HepG2 (cell line): ENCODE data around the gene CAPN10. TPM values are rescaled to one million over a fixed set of nuclear protein-coding genes. Genes with fewer than 3 reads are reported as not detected.

Experiments
- ELK4 ChIP-seq: sonication (generic); formaldehyde crosslinking; IDR thresholded peaks from 2 replicates; pipeline ENCODE4 v1.9.0; 2021; ENCODE audit warnings: missing genetic modification reagents, borderline replicate concordance
- FOXC1 ChIP-seq: sonication (generic); formaldehyde crosslinking; IDR thresholded peaks from 2 replicates; pipeline ENCODE4 v1.8.0; 2022; ENCODE audit warnings: mild to moderate bottlenecking, missing genetic modification reagents, borderline replicate concordance
- NFKB2 ChIP-seq: sonication (generic); formaldehyde crosslinking; IDR thresholded peaks from 2 replicates; pipeline ENCODE4 v1.4.0; 2020; ENCODE audit warnings: missing genetic modification reagents, borderline replicate concordance
- PHF21A ChIP-seq: sonication (generic); formaldehyde crosslinking; IDR thresholded peaks from 2 replicates; pipeline ENCODE4 v1.5.0; 2020; ENCODE audit warnings: mild to moderate bottlenecking, missing genetic modification reagents
- SMARCE1 ChIP-seq: fragments of 450-650 bp; IDR thresholded peaks from 2 replicates; pipeline ENCODE4 v1.6.1; 2017; ENCODE audit warnings: borderline replicate concordance
- SP1 ChIP-seq, 2 experiments: fragments of 450-650 bp in 1 of 2; sonication (generic) in 1 of 2; formaldehyde crosslinking in 1 of 2; IDR thresholded peaks; 2 replicates each; pipeline versions ENCODE4 v1.4.0 to v1.6.1; 2016 to 2020; ENCODE audit warnings: missing genetic modification reagents in 1 of 2
- SP4 ChIP-seq: sonication (generic); formaldehyde crosslinking; IDR thresholded peaks from 2 replicates; pipeline ENCODE4 v1.8.1; 2023; ENCODE audit warnings: mild to moderate bottlenecking, missing genetic modification reagents
- THAP11 ChIP-seq: IDR thresholded peaks from 2 replicates; pipeline ENCODE4 v1.6.1; 2016; ENCODE audit warnings: missing biosample characterization, missing genetic modification reagents
- XBP1 ChIP-seq: sonication (generic); formaldehyde crosslinking; IDR thresholded peaks from 2 replicates; pipeline ENCODE4 v1.5.0; 2020; ENCODE audit warnings: missing genetic modification reagents
- ZBTB7B ChIP-seq: sonication (generic); formaldehyde crosslinking; IDR thresholded peaks from 2 replicates; pipeline ENCODE4 v1.4.0; 2020; ENCODE audit warnings: missing genetic modification reagents
- ZHX1 ChIP-seq: sonication (generic); formaldehyde crosslinking; IDR thresholded peaks from 2 replicates; pipeline ENCODE4 v1.8.1; 2022; ENCODE audit warnings: low read depth, mild to moderate bottlenecking, missing genetic modification reagents
- ZNF138 ChIP-seq: sonication (generic); formaldehyde crosslinking; IDR thresholded peaks from 2 replicates; pipeline ENCODE4 v1.5.0; 2020; ENCODE audit warnings: mild to moderate bottlenecking, low read depth, missing genetic modification reagents
- ZNF501 ChIP-seq: sonication (generic); formaldehyde crosslinking; IDR thresholded peaks from 2 replicates; pipeline ENCODE4 v1.5.1; 2020; ENCODE audit warnings: mild to moderate bottlenecking, moderate library complexity, missing genetic modification reagents
- ZNF614 ChIP-seq: IDR thresholded peaks from 2 replicates; pipeline ENCODE4 v1.6.1; 2018; ENCODE audit warnings: missing biosample characterization, missing genetic modification reagents, inconsistent platforms, borderline replicate concordance
- ZNF749 ChIP-seq: sonication (generic); formaldehyde crosslinking; IDR thresholded peaks from 2 replicates; pipeline ENCODE4 v1.8.0; 2022; ENCODE audit warnings: mild to moderate bottlenecking, missing genetic modification reagents, moderate library complexity, borderline replicate concordance
- polyA plus RNA-seq, 8 experiments: library from polyadenylated mRNA; depleted of rRNA in 3 of 8; stranded (reverse) in 7 of 8; unstranded in 1 of 8; fragments of >200 nt; fragmentation: Illumina TruSeq in 4 of 8; extraction: Trizol in 4 of 8; gene quantifications; 2 replicates each; pipeline versions ENCODE4 v1.2.1 to v1.2.3, GENCODE V29; 2011 to 2016; ENCODE audit warnings: low read depth in 4 of 8, missing spikeins in 1 of 8, mixed read lengths in 1 of 8; ENCODE audit not compliant: insufficient read depth in 1 of 8
- total RNA-seq, 5 experiments: library from RNA; depleted of rRNA; stranded (reverse); fragments of >200 nt; fragmentation: Illumina TruSeq; extraction: Trizol; gene quantifications; 2 replicates each; pipeline ENCODE4 v1.2.3, GENCODE V29; 2016; ENCODE audit warnings: low read depth in 1 of 5
- TF ChIP-seq, protein P1 (sequence below): sonication (generic); formaldehyde crosslinking; IDR thresholded peaks from 2 replicates; pipeline ENCODE4 v1.4.0; 2020; ENCODE audit warnings: mild to moderate bottlenecking, missing genetic modification reagents
- TF ChIP-seq, protein P2 (sequence below): sonication (generic); formaldehyde crosslinking; conservative IDR thresholded peaks from 2 replicates; pipeline ENCODE4 v1.5.0; 2020; ENCODE audit warnings: missing genetic modification reagents
- TF ChIP-seq, protein P3 (sequence below): IDR thresholded peaks from 2 replicates; pipeline ENCODE4 v1.6.1; 2016; ENCODE audit warnings: missing compliant biosample characterization, missing genetic modification reagents, borderline replicate concordance
- TF ChIP-seq, protein P4 (sequence below): sonication (generic); formaldehyde crosslinking; IDR thresholded peaks from 2 replicates; pipeline ENCODE4 v1.4.0; 2020; ENCODE audit warnings: mild to moderate bottlenecking, low read depth, missing genetic modification reagents

The CAPN10 gene
- total and polyA plus RNA-seq, 2 of the 13 experiments (the other 11 are each of a cell fraction or from before 2014, with no cell fraction given), result 27.6 to 32.4 TPM

GRCh38 chr2:240597419-240598181, 11.1 kb downstream of the CAPN10 start (continued):
- TF ChIP-seq, protein P1, sequence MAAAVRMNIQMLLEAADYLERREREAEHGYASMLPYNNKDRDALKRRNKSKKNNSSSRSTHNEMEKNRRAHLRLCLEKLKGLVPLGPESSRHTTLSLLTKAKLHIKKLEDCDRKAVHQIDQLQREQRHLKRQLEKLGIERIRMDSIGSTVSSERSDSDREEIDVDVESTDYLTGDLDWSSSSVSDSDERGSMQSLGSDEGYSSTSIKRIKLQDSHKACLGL (CRISPR knock-in tag), result no peak
- TF ChIP-seq ZHX1 (CRISPR knock-in tag) (no peak), SMARCE1 (no peak), FOXC1 (CRISPR knock-in tag) (no peak), ZNF138 (CRISPR knock-in tag) (no peak), XBP1 (CRISPR knock-in tag) (no peak), SP4 (CRISPR knock-in tag) (peak; percentile 66; the same call in 1 of the 2 replicates), PHF21A (CRISPR knock-in tag) (peak; percentile 90), NFKB2 (CRISPR knock-in tag) (peak; percentile 62; the same call in 1 of the 2 replicates), ZNF749 (no peak), ELK4 (no peak), ZBTB7B (peak; percentile 96), ZNF614 (CRISPR knock-in tag) (no peak), THAP11 (no peak), ZNF501 (peak; percentile 46; the same call in 1 of the 2 replicates), SP1 (IDR thresholded peaks at IDR 0.05) (no peak), SP1 (CRISPR knock-in tag; IDR thresholded peaks at IDR 0.05) (0 out of 2 replicates have a peak, but pooled peaks have one; percentile 7)
- TF ChIP-seq, protein P2, sequence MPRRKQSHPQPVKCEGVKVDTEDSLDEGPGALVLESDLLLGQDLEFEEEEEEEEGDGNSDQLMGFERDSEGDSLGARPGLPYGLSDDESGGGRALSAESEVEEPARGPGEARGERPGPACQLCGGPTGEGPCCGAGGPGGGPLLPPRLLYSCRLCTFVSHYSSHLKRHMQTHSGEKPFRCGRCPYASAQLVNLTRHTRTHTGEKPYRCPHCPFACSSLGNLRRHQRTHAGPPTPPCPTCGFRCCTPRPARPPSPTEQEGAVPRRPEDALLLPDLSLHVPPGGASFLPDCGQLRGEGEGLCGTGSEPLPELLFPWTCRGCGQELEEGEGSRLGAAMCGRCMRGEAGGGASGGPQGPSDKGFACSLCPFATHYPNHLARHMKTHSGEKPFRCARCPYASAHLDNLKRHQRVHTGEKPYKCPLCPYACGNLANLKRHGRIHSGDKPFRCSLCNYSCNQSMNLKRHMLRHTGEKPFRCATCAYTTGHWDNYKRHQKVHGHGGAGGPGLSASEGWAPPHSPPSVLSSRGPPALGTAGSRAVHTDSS (CRISPR knock-in tag), result no peak
- TF ChIP-seq, protein P3, sequence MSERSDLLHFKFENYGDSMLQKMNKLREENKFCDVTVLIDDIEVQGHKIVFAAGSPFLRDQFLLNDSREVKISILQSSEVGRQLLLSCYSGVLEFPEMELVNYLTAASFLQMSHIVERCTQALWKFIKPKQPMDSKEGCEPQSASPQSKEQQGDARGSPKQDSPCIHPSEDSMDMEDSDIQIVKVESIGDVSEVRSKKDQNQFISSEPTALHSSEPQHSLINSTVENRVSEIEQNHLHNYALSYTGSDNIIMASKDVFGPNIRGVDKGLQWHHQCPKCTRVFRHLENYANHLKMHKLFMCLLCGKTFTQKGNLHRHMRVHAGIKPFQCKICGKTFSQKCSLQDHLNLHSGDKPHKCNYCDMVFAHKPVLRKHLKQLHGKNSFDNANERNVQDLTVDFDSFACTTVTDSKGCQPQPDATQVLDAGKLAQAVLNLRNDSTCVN (CRISPR knock-in tag), result no peak
- TF ChIP-seq, protein P4, sequence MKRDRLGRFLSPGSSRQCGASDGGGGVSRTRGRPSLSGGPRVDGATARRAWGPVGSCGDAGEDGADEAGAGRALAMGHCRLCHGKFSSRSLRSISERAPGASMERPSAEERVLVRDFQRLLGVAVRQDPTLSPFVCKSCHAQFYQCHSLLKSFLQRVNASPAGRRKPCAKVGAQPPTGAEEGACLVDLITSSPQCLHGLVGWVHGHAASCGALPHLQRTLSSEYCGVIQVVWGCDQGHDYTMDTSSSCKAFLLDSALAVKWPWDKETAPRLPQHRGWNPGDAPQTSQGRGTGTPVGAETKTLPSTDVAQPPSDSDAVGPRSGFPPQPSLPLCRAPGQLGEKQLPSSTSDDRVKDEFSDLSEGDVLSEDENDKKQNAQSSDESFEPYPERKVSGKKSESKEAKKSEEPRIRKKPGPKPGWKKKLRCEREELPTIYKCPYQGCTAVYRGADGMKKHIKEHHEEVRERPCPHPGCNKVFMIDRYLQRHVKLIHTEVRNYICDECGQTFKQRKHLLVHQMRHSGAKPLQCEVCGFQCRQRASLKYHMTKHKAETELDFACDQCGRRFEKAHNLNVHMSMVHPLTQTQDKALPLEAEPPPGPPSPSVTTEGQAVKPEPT, result no peak
